ENCODE measurements around the gene SAE1. TPM values are rescaled to one million over a fixed set of nuclear protein-coding genes. Genes with fewer than 3 reads are reported as not detected.

SAE1 gene
- total and polyA plus RNA-seq, 9 donors = 75.8 to 103 (median 92.0) TPM

DNA sequence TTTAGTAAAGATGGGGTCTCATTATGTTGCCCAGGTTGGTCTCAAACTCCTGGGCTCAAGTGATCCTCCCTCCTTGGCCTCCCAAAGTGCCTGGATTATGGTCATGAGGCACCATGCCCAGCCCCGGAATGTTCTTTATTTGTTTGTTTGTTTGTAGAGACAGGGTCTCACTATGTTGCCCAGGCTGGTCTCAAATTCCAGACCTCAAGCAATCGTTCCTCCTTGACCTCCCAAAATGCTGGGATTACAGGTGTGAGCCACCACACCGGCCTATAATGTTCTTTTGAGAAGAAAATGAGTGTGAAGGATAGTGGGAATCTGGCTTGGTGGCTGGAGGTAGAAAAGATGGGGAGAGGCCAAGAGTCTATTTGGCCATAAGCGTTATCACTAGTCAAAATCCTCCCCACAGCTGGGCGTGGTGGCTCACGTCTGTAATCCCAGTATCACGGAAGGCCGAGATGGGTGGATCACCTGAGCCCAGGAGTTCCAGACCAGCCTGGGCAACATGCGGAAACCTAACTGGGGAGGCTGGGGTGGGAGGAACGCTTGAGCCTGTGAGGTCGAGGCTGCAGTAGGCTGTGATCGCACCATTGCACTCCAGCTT is 105.5 kb downstream of the SAE1 start:
- H3K4me3 ChIP-seq (ENCODE audit: low read length) = no peak overlapping the region
- H3K27me3 ChIP-seq (ENCODE audit: control insufficient read depth, insufficient read depth, low read length) = peaks cover 42% of the 10 kb centered on the region
- H3K4me1 ChIP-seq (ENCODE audit: control insufficient read depth, insufficient read depth, low read length) = peaks cover 29% of the 10 kb centered on the region
- no peaks in the 10 kb centered on the region for H3K9me3 ChIP-seq (replicated peaks; ENCODE audit: control insufficient read depth, low read depth, low read length)
- H3K27ac ChIP-seq (ENCODE audit: low read length) = no peak overlapping the region
- H3K36me3 ChIP-seq (ENCODE audit: control insufficient read depth, insufficient read depth, low read length) = no peaks in the 10 kb centered on the region
- no peak for DNase-seq
- no CpG with 5 or more reads among the region's 12 CpGs for WGBS (ENCODE audit: insufficient coverage)

- Histone ChIP-seq H3K27me3 (ENCODE audit: control insufficient read depth, insufficient read depth, low read length) (peaks cover 52% of the 10 kb centered on the region), H3K9me3 (replicated peaks; ENCODE audit: control insufficient read depth, low read depth, low read length) (no peaks in the 10 kb centered on the region), H3K36me3 (ENCODE audit: control insufficient read depth, insufficient read depth, low read length) (no peaks in the 10 kb centered on the region), H3K4me1 (ENCODE audit: control insufficient read depth, insufficient read depth, low read length) (peaks cover 32% of the 10 kb centered on the region), H3K27ac (ENCODE audit: low read length) (no peak overlapping the region), H3K4me3 (ENCODE audit: low read length) (no peak overlapping the region)
- DNase-seq = no peak
- WGBS (ENCODE audit: insufficient coverage) = 9% methylated on average over 16 of the region's 16 CpGs
Observed at GRCh38 chr19:47239152-47239551, 108.5 kb downstream of the SAE1 start.

GRCh38 chr19:47239610-47240296 is 109.1 kb downstream of the SAE1 start:
- DNase-seq = peak; percentile 59
- Histone ChIP-seq H3K4me1 (ENCODE audit: control insufficient read depth, insufficient read depth, low read length) (peaks cover 35% of the 10 kb centered on the region), H3K27ac (ENCODE audit: low read length) (no peak overlapping the region), H3K27me3 (ENCODE audit: control insufficient read depth, insufficient read depth, low read length) (peaks cover 49% of the 10 kb centered on the region), H3K36me3 (ENCODE audit: control insufficient read depth, insufficient read depth, low read length) (no peaks in the 10 kb centered on the region), H3K4me3 (ENCODE audit: low read length) (no peak overlapping the region), H3K9me3 (replicated peaks; ENCODE audit: control insufficient read depth, low read depth, low read length) (no peaks in the 10 kb centered on the region)
- WGBS (ENCODE audit: insufficient coverage) = under 1% methylated on average over 48 of the region's 62 CpGs

DNA sequence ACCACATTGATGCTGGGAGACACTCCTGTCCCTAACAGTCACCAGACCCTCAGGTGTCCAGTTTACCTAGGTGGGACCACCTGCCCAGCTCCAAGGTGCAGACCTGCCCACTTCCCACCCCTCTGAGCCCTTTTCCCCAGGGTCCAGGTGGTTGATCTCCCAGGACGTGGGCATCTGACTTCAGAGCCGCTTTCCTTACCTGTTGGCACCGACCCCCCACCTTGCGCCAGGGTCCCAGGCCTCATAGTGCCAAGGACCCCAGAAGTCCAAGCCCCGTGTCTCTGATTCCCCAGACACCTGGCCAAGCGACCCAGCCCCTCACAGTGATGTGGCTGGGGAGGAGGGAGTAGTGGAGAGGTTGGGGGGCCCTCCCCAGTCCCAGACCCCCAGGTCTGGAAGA is 109.9 kb downstream of the SAE1 start:
- no peak overlapping the region for H3K4me3 ChIP-seq (ENCODE audit: low read length)
- no peaks in the 10 kb centered on the region for H3K9me3 ChIP-seq (replicated peaks; ENCODE audit: control insufficient read depth, low read depth, low read length)
- H3K27me3 ChIP-seq (ENCODE audit: control insufficient read depth, insufficient read depth, low read length) = peaks cover 49% of the 10 kb centered on the region
- H3K4me1 ChIP-seq (ENCODE audit: control insufficient read depth, insufficient read depth, low read length) = peaks cover 35% of the 10 kb centered on the region
- 50% methylated on average over 2 of the region's 6 CpGs for WGBS (ENCODE audit: insufficient coverage)
- DNase-seq = no peak
- H3K36me3 ChIP-seq (ENCODE audit: control insufficient read depth, insufficient read depth, low read length) = no peaks in the 10 kb centered on the region
- no peak overlapping the region for H3K27ac ChIP-seq (ENCODE audit: low read length)

GRCh38 chr19:47240996-47241918 is 110.6 kb downstream of the SAE1 start:
- Histone ChIP-seq H3K4me3 (ENCODE audit: low read length) (no peak overlapping the region), H3K27me3 (ENCODE audit: control insufficient read depth, insufficient read depth, low read length) (peaks cover 49% of the 10 kb centered on the region), H3K27ac (ENCODE audit: low read length) (no peak overlapping the region), H3K36me3 (ENCODE audit: control insufficient read depth, insufficient read depth, low read length) (no peaks in the 10 kb centered on the region), H3K9me3 (replicated peaks; ENCODE audit: control insufficient read depth, low read depth, low read length) (no peaks in the 10 kb centered on the region), H3K4me1 (ENCODE audit: control insufficient read depth, insufficient read depth, low read length) (peaks cover 35% of the 10 kb centered on the region)
- WGBS (ENCODE audit: insufficient coverage) = 24% methylated on average over 5 of the region's 27 CpGs
- peak; percentile 63 for DNase-seq

DNA sequence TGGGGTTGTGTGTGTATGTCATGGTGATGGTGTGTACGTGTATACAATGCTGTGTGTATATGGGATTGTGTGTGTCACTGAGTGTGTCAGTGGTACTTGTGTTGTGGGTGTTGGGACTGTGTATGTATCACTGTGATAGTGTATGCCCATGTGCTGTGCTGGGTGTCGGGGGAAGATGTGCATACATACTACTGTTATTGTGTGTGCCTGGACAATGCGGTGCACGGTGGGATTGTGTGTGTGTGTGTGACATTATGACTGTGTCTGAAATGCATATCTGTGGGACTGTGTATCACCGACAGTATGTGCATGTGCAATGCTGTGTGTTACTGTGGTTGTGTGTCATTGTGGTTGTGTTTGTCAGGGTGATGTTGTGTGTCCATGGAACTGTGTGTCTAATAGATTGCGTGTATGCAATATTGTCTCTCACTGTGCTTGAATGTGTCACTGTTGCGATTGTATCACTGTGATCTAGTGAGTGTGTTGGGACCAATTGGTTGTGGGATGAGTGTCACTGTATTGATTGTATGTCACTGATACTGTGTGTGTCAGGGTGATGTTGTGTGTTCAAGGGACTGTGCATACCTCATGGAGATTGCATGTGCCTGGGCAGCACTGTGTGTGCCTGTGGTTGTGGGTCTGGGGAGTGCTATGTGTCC is 111.4 kb downstream of the SAE1 start:
- DNase-seq = no peak
- Histone ChIP-seq H3K4me1 (ENCODE audit: control insufficient read depth, insufficient read depth, low read length) (peaks cover 35% of the 10 kb centered on the region), H3K36me3 (ENCODE audit: control insufficient read depth, insufficient read depth, low read length) (no peaks in the 10 kb centered on the region), H3K27ac (ENCODE audit: low read length) (no peak overlapping the region), H3K4me3 (ENCODE audit: low read length) (no peak overlapping the region), H3K9me3 (replicated peaks; ENCODE audit: control insufficient read depth, low read depth, low read length) (no peaks in the 10 kb centered on the region), H3K27me3 (ENCODE audit: control insufficient read depth, insufficient read depth, low read length) (peaks cover 49% of the 10 kb centered on the region)
- WGBS (ENCODE audit: insufficient coverage) = 79% methylated on average over 7 of the region's 7 CpGs

GRCh38 chr19:47243364-47243775 is 112.7 kb downstream of the SAE1 start:
- H3K4me1 ChIP-seq (ENCODE audit: control insufficient read depth, insufficient read depth, low read length) = peaks cover 37% of the 10 kb centered on the region
- WGBS (ENCODE audit: insufficient coverage) = 16% methylated on average over 9 of the region's 9 CpGs

GRCh38 chr19:47243776-47244547 is 113.3 kb downstream of the SAE1 start:
- peaks cover 35% of the 10 kb centered on the region for H3K4me1 ChIP-seq (ENCODE audit: control insufficient read depth, insufficient read depth, low read length)
- peak overlapping the region; percentile 60 for H3K27ac ChIP-seq (ENCODE audit: low read length)
- peaks cover 41% of the 10 kb centered on the region for H3K27me3 ChIP-seq (ENCODE audit: control insufficient read depth, insufficient read depth, low read length)
- 1% methylated on average over 29 of the region's 46 CpGs for WGBS (ENCODE audit: insufficient coverage)
- H3K9me3 ChIP-seq (replicated peaks; ENCODE audit: control insufficient read depth, low read depth, low read length) = no peaks in the 10 kb centered on the region
- H3K4me3 ChIP-seq (ENCODE audit: low read length) = peak overlapping the region; percentile 35
- no peaks in the 10 kb centered on the region for H3K36me3 ChIP-seq (ENCODE audit: control insufficient read depth, insufficient read depth, low read length)
- peak; percentile 97 for DNase-seq

More at GRCh38 chr19:47243364-47243775, 112.7 kb downstream of the SAE1 start:
- H3K9me3 ChIP-seq (replicated peaks; ENCODE audit: control insufficient read depth, low read depth, low read length) = no peaks in the 10 kb centered on the region
- H3K36me3 ChIP-seq (ENCODE audit: control insufficient read depth, insufficient read depth, low read length) = no peaks in the 10 kb centered on the region
- peaks cover 45% of the 10 kb centered on the region for H3K27me3 ChIP-seq (ENCODE audit: control insufficient read depth, insufficient read depth, low read length)
- DNase-seq = no peak
- H3K4me3 ChIP-seq (ENCODE audit: low read length) = no peak overlapping the region
- peak overlapping the region; percentile 20 for H3K27ac ChIP-seq (ENCODE audit: low read length)

GRCh38 chr19:47247308-47247990 is 116.8 kb downstream of the SAE1 start:
- H3K9me3 ChIP-seq (replicated peaks; ENCODE audit: control insufficient read depth, low read depth, low read length) = no peaks in the 10 kb centered on the region
- 57% methylated on average over 7 of the region's 25 CpGs for WGBS (ENCODE audit: insufficient coverage)

More at GRCh38 chr19:47247308-47247990, 116.8 kb downstream of the SAE1 start:
- H3K27me3 ChIP-seq (ENCODE audit: control insufficient read depth, insufficient read depth, low read length) = peaks cover 12% of the 10 kb centered on the region
- peaks cover 15% of the 10 kb centered on the region for H3K4me1 ChIP-seq (ENCODE audit: control insufficient read depth, insufficient read depth, low read length)
- no peak overlapping the region for H3K4me3 ChIP-seq (ENCODE audit: low read length)
- H3K36me3 ChIP-seq (ENCODE audit: control insufficient read depth, insufficient read depth, low read length) = no peaks in the 10 kb centered on the region
- H3K27ac ChIP-seq (ENCODE audit: low read length) = no peak overlapping the region
- peak; percentile 85 for DNase-seq

All from muscle of leg (tissue), 11 donors.